Suprapubic skin (tissue), 4 donors: Measurements from ENCODE around the gene ANKRD13D. TPM values are rescaled to one million over a fixed set of nuclear protein-coding genes. Genes with fewer than 3 reads are reported as not detected.

Experiments used
- DNase-seq, 2 donors: peaks; one replicate each; pipeline ENCODE4 v3.0.0-alpha.2; 2019; ENCODE audit warnings: low spot score in 2 of 2
- H3K27ac ChIP-seq: fragments of 200-600 bp; sonication (generic); one replicate; pipeline ENCODE4 v1.5.1; 2019
- H3K27me3 ChIP-seq: fragments of 200-600 bp; sonication (generic); one replicate; pipeline ENCODE4 v1.5.1; 2019
- H3K36me3 ChIP-seq: fragments of 200-600 bp; sonication (generic); one replicate; pipeline ENCODE4 v1.5.1; 2019
- H3K4me1 ChIP-seq: fragments of 200-600 bp; sonication (generic); one replicate; pipeline ENCODE4 v1.5.1; 2019
- H3K4me3 ChIP-seq: fragments of 200-600 bp; sonication (generic); one replicate; pipeline ENCODE4 v1.5.1; 2019; ENCODE audit warnings: mild to moderate bottlenecking
- H3K9me3 ChIP-seq: fragments of 200-600 bp; sonication (generic); one replicate; pipeline ENCODE4 v1.5.1; 2019
- CTCF ChIP-seq, 2 donors: fragments of 200-600 bp in 1 of 2; fragments of 450-650 bp in 1 of 2; sonication (generic) in 1 of 2; IDR thresholded peaks; one replicate each; pipeline ENCODE4 v1.5.1; 2016 to 2019; ENCODE audit warnings: antibody characterized with exemption in 2 of 2, mild to moderate bottlenecking in 1 of 2, moderate library complexity in 1 of 2
- EP300 ChIP-seq: sonication (generic); formaldehyde crosslinking; IDR thresholded peaks from one replicate; pipeline ENCODE4 v1.6.1; 2017; ENCODE audit warnings: antibody characterized with exemption
- POLR2A ChIP-seq, 2 donors: fragments of 450-650 bp; IDR thresholded peaks; one replicate each; pipeline ENCODE4 v1.6.1; 2017; ENCODE audit warnings: antibody characterized with exemption in 2 of 2, mild to moderate bottlenecking in 2 of 2, moderate library complexity in 2 of 2
- POLR2AphosphoS5 ChIP-seq, 3 donors: sonication (generic); formaldehyde crosslinking; IDR thresholded peaks; one replicate each; pipeline ENCODE4 v1.6.1; 2017; ENCODE audit warnings: antibody characterized with exemption in 3 of 3
- WGBS: methylation state at CpG from one replicate; pipeline ENCODE4 v1.1.5; 2018; 5-methylcytosine and 5-hydroxymethylcytosine counted together
- total RNA-seq, 4 donors: library from RNA; depleted of rRNA; stranded (reverse); fragments of >200 nt; gene quantifications; one replicate each; pipeline ENCODE4 v1.1.0, GENCODE V29; 2016

The ANKRD13D gene
- total RNA-seq, 4 donors from 2014 or later, result 55.7 to 154 (median 77.2) TPM

- peaks cover 38% of the 10 kb centered on the region for H3K36me3 ChIP-seq
- TF ChIP-seq POLR2A (IDR thresholded peaks at IDR 0.05) (no peak), POLR2AphosphoS5 (IDR thresholded peaks at IDR 0.05) (no peak), CTCF (IDR thresholded peaks at IDR 0.05) (no peak), EP300 (no peak)
- peak in 1 of 2 donors; percentile 75 for DNase-seq
- H3K9me3 ChIP-seq, result no peaks in the 10 kb centered on the region
- H3K27me3 ChIP-seq, result no peaks in the 10 kb centered on the region
- 73% methylated on average over 12 of the region's 19 CpGs for WGBS
- H3K27ac ChIP-seq, result peak overlapping the region; percentile 84
- H3K4me3 ChIP-seq, result no peak overlapping the region
- H3K4me1 ChIP-seq, result peaks cover 58% of the 10 kb centered on the region
Observed at GRCh38 chr11:67310246-67311050, 21.3 kb downstream of the ANKRD13D start.

- H3K4me3 ChIP-seq, result no peak overlapping the region
- H3K27me3 ChIP-seq, result no peaks in the 10 kb centered on the region
- H3K27ac ChIP-seq, result peak overlapping the region; percentile 84
- peaks cover 60% of the 10 kb centered on the region for H3K4me1 ChIP-seq
- H3K9me3 ChIP-seq, result no peaks in the 10 kb centered on the region
- no peak for TF ChIP-seq CTCF (IDR thresholded peaks at IDR 0.05)
- no peak for TF ChIP-seq POLR2A (IDR thresholded peaks at IDR 0.05)
- TF ChIP-seq EP300, result no peak
- TF ChIP-seq POLR2AphosphoS5 (IDR thresholded peaks at IDR 0.05), result no peak
- DNase-seq, result peak in 1 of 2 donors; percentile 74
- 61% methylated on average over 17 of the region's 18 CpGs for WGBS
- peaks cover 38% of the 10 kb centered on the region for H3K36me3 ChIP-seq
Observed at GRCh38 chr11:67311051-67311555, 22.0 kb downstream of the ANKRD13D start.

- DNase-seq, result peak in 1 of 2 donors; percentile 76
Observed at GRCh38 chr11:67311556-67312082, 22.5 kb downstream of the ANKRD13D start.

GRCh38 chr11:67312187-67313021 lies 23.3 kb downstream of the ANKRD13D start:
- peak overlapping the region; percentile 84 for H3K27ac ChIP-seq
- peaks cover 69% of the 10 kb centered on the region for H3K4me1 ChIP-seq
- H3K36me3 ChIP-seq, result peaks cover 34% of the 10 kb centered on the region
- no peaks in the 10 kb centered on the region for H3K9me3 ChIP-seq
- no peak overlapping the region for H3K4me3 ChIP-seq
- H3K27me3 ChIP-seq, result no peaks in the 10 kb centered on the region
- peak; percentile 82 to 85 for DNase-seq
- WGBS, result 42% methylated on average over 22 of the region's 22 CpGs
- TF ChIP-seq POLR2A (IDR thresholded peaks at IDR 0.05), result no peak
- no peak for TF ChIP-seq CTCF (IDR thresholded peaks at IDR 0.05)
- TF ChIP-seq EP300, result no peak
- TF ChIP-seq POLR2AphosphoS5 (IDR thresholded peaks at IDR 0.05), result peak in 1 of 3 donors; percentile 74

More at GRCh38 chr11:67311556-67312082, 22.5 kb downstream of the ANKRD13D start:
- TF ChIP-seq CTCF (IDR thresholded peaks at IDR 0.05), result no peak
- no peak for TF ChIP-seq EP300
- no peak for TF ChIP-seq POLR2A (IDR thresholded peaks at IDR 0.05)
- no peak for TF ChIP-seq POLR2AphosphoS5 (IDR thresholded peaks at IDR 0.05)
- Histone ChIP-seq H3K36me3 (peaks cover 38% of the 10 kb centered on the region), H3K4me1 (peaks cover 65% of the 10 kb centered on the region), H3K27me3 (no peaks in the 10 kb centered on the region), H3K4me3 (no peak overlapping the region), H3K9me3 (no peaks in the 10 kb centered on the region), H3K27ac (peak overlapping the region; percentile 84)
- 65% methylated on average over 12 of the region's 15 CpGs for WGBS
